GM19372 (cell line): Measurements from ENCODE around the gene WDFY2.
"Not testable (repeated sequence)": the region's sequence is repeated elsewhere in the genome, so short reads cannot be mapped to it uniquely, and the experiment has no call there.

ENCODE experiments used
- ATAC-seq: cut with Tn5 transposase; IDR thresholded peaks from one replicate; pipeline ENCODE4 v1.9.1; 2021; ENCODE audit warnings: mild to moderate bottlenecking, low read depth, moderate library complexity; ENCODE audit not compliant: unreplicated experiment

The WDFY2 gene

GRCh38 chr13:51583875-51584730, at the start of gene WDFY2:
WDFY2 (plus strand) TSS chr13:51584462; CDS start chr13:51584688, 226 bp downstream.
- ATAC-seq: peak; percentile 78

- no peak for ATAC-seq
Observed at GRCh38 chr13:51538591-51539179, 45.6 kb upstream of the WDFY2 start.

- ATAC-seq: no peak
Observed at GRCh38 chr13:51539887-51540286, 44.4 kb upstream of the WDFY2 start.

GRCh38 chr13:51541037-51541436, 43.2 kb upstream of the WDFY2 start:
- no peak for ATAC-seq

- ATAC-seq: no peak
Observed at GRCh38 chr13:51541809-51542258, 42.4 kb upstream of the WDFY2 start.

- no peak for ATAC-seq
Observed at GRCh38 chr13:51542346-51543242, 41.7 kb upstream of the WDFY2 start.

- ATAC-seq: not testable (repeated sequence)
Observed at GRCh38 chr13:51545446-51545845, 38.8 kb upstream of the WDFY2 start.

GRCh38 chr13:51547425-51548176, 36.7 kb upstream of the WDFY2 start:
- ATAC-seq: no peak

GRCh38 chr13:51549050-51549449, 35.2 kb upstream of the WDFY2 start:
- no peak for ATAC-seq

- ATAC-seq: no peak
Observed at GRCh38 chr13:51549593-51549992, 34.7 kb upstream of the WDFY2 start.

- ATAC-seq: no peak
Observed at GRCh38 chr13:51550151-51550550, 34.1 kb upstream of the WDFY2 start.

GRCh38 chr13:51551416-51551815, 32.8 kb upstream of the WDFY2 start:
- no peak for ATAC-seq

- ATAC-seq: no peak
Observed at GRCh38 chr13:51552027-51552426, 32.2 kb upstream of the WDFY2 start.

GRCh38 chr13:51553531-51553930, 30.7 kb upstream of the WDFY2 start:
- no peak for ATAC-seq

- no peak for ATAC-seq
Observed at GRCh38 chr13:51556740-51557139, 27.5 kb upstream of the WDFY2 start.

- no peak for ATAC-seq
Observed at GRCh38 chr13:51557438-51557837, 26.8 kb upstream of the WDFY2 start.

GRCh38 chr13:51557875-51558612, 26.2 kb upstream of the WDFY2 start:
- ATAC-seq: no peak

- no peak for ATAC-seq
Observed at GRCh38 chr13:51559946-51560735, 24.1 kb upstream of the WDFY2 start.
